Tibial nerve (tissue), 4 donors: Measurements from ENCODE around the gene GSE1.

ENCODE experiments used
- CTCF ChIP-seq, 5 experiments: fragments of 200-600 bp in 3 of 5; fragments of 450-650 bp in 2 of 5; sonication (generic) in 3 of 5; IDR thresholded peaks; one replicate each; pipeline ENCODE4 v1.5.1; 2016 to 2019; ENCODE audit warnings: antibody characterized with exemption in 5 of 5, mild to moderate bottlenecking in 3 of 5, moderate library complexity in 2 of 5
- EP300 ChIP-seq, 2 donors: sonication (generic); formaldehyde crosslinking; IDR thresholded peaks; one replicate each; pipeline ENCODE4 v1.6.1; 2017; ENCODE audit warnings: antibody characterized with exemption in 2 of 2, mild to moderate bottlenecking in 1 of 2
- POLR2A ChIP-seq, 2 donors: fragments of 450-650 bp; IDR thresholded peaks; one replicate each; pipeline ENCODE4 v1.6.1; 2017; ENCODE audit warnings: antibody characterized with exemption in 2 of 2, mild to moderate bottlenecking in 2 of 2, moderate library complexity in 2 of 2

DNA sequence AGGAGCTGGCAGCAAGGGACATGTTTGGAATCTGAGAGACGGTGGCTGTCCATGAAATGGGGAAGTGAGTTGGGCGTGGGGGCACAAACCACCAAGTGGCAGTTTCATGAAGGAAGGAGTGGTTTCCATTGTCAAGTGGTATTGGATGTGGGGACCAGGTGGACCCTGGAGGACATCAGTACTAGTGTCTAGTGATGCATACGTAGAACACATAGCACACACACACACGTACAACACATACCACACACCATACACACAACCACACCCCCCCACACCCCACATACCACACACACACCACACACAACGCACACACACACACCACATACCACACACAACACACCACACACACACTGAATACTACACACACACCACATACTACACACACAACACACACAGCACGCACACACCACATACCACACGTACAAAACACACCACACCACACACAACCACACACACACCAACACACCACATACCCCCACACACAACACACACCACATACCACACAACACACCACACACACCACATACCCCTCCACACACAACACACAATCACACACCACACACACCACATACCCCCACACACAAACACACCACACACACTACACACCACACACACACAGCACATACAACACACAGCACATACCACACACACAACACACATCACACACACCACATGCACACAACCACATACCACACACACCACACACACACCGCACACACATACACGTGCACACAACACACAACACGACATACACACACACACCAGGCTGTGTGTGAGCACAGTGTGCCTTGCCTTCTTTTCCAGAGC is 41.1 kb upstream of the GSE1 start:
- TF ChIP-seq CTCF (IDR thresholded peaks at IDR 0.05) (no peak), EP300 (IDR thresholded peaks at IDR 0.05) (no peak), POLR2A (IDR thresholded peaks at IDR 0.05) (no peak)
